Thyroid gland (tissue), 4 donors: Measurements from ENCODE around the gene RUFY3. TPM values are rescaled to one million over a fixed set of nuclear protein-coding genes. Genes with fewer than 3 reads are reported as not detected.
"Not testable (repeated sequence)": the region's sequence is repeated elsewhere in the genome, so short reads cannot be mapped to it uniquely, and the experiment has no call there.

ENCODE experiments used
- DNase-seq, 2 donors: peaks; one replicate each; pipeline ENCODE4 v3.0.0-alpha.2; 2019
- H3K27ac ChIP-seq, 3 donors: fragments of 200-600 bp; sonication (generic); 1 replicate in 2 of 3; 2 replicates in 1 of 3; pipeline ENCODE4 v1.5.1; 2016 to 2019; ENCODE audit warnings: mild to moderate bottlenecking in 1 of 3, moderate library complexity in 1 of 3
- H3K27me3 ChIP-seq: fragments of 200-600 bp; sonication (generic); one replicate; pipeline ENCODE4 v1.5.1; 2019
- H3K36me3 ChIP-seq, 2 donors: fragments of 200-600 bp; sonication (generic); one replicate each; pipeline ENCODE4 v1.5.1; 2016 to 2019
- H3K4me1 ChIP-seq, 2 donors: fragments of 200-600 bp; sonication (generic); one replicate each; pipeline ENCODE4 v1.5.1; 2017 to 2019
- H3K4me3 ChIP-seq, 3 donors: fragments of 200-600 bp; sonication (generic); replicated peaks in 1 of 3; 1 replicate in 2 of 3; 2 replicates in 1 of 3; pipeline ENCODE4 v1.5.1; 2016; ENCODE audit warnings: mild to moderate bottlenecking in 1 of 3
- H3K9me3 ChIP-seq: fragments of 200-600 bp; sonication (generic); one replicate; pipeline ENCODE4 v1.5.1; 2017
- CTCF ChIP-seq, 6 experiments: fragments of 200-600 bp in 3 of 6; fragments of 450-650 bp in 3 of 6; sonication (generic) in 3 of 6; IDR thresholded peaks; one replicate each; pipeline ENCODE4 v1.5.1; 2016 to 2019; ENCODE audit warnings: antibody characterized with exemption in 6 of 6, mild to moderate bottlenecking in 2 of 6, inconsistent platforms in 1 of 6, moderate library complexity in 1 of 6
- POLR2A ChIP-seq, 2 donors: fragments of 450-650 bp; IDR thresholded peaks; one replicate each; pipeline ENCODE4 v1.6.1; 2017; ENCODE audit warnings: antibody characterized with exemption in 2 of 2, mild to moderate bottlenecking in 2 of 2, moderate library complexity in 1 of 2
- WGBS, 2 donors: methylation state at CpG; one replicate each; pipeline ENCODE4 v1.1.5; 2017; 5-methylcytosine and 5-hydroxymethylcytosine counted together
- intact Hi-C: fragments of 100-400 bp; cut with DNase I; formaldehyde crosslinking; loops from one replicate; pipeline ENCODE4 v1.15.1; 2023
- total RNA-seq, 4 donors: library from RNA; depleted of rRNA; stranded (reverse); fragments of >200 nt; gene quantifications; one replicate each; pipeline ENCODE4 v1.2.3, GENCODE V29; 2016

The RUFY3 gene
- total RNA-seq, 4 donors from 2014 or later, result 148 to 242 (median 155) TPM

DNA sequence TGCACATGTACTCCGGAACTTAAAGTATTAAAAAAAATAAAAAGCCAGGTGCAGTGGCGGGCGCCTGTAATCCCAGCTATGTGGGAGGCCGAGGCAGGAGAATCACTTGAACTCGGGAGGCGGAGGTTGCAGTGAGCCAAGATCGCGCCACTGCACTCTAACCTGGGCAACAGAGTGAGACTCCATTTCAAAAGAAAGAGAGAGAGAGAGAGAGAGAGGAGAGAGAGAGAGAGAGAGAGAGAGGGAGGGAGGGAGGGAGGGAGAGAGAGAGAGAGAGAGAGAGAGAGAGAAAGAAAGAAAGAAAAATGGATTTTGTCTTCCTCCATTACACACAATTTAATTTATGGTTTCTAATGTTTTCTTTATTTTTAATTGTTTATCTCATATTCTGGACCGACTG, 11.1 kb downstream of the RUFY3 start:
- DNase-seq, H3K27ac ChIP-seq, H3K36me3 ChIP-seq, H3K9me3 ChIP-seq, H3K4me3 ChIP-seq, H3K27me3 ChIP-seq, intact Hi-C loops: not testable (repeated sequence)
- 94 to 95% methylated on average over 9 of the region's 9 CpGs for WGBS, 2 donors
- peak in 1 of 6 experiments; percentile 8 for TF ChIP-seq CTCF (IDR thresholded peaks at IDR 0.05)
- peaks cover 46 to 54% of the 10 kb centered on the region in 2 donors for H3K4me1 ChIP-seq

GRCh38 chr4:70734168-70734954, 12.6 kb downstream of the RUFY3 start:
- Histone ChIP-seq H3K36me3 (no peaks in the 10 kb centered on the region), H3K27me3 (no peaks in the 10 kb centered on the region), H3K9me3 (no peaks in the 10 kb centered on the region), H3K4me3 (peak overlapping the region in 2 of 3 donors; percentile 3 to 16), H3K4me1 (peaks cover 48% of the 10 kb centered on the region in 2 donors), H3K27ac (peak overlapping the region; percentile 58 to 82 (median 73))
- 1 to 2% methylated on average over 5 of the region's 5 CpGs for WGBS, 2 donors
- intact Hi-C loops, result no loop called here
- TF ChIP-seq CTCF (IDR thresholded peaks at IDR 0.05) (peak in 1 of 6 experiments; percentile 14), POLR2A (IDR thresholded peaks at IDR 0.05) (peak in 1 of 2 donors; percentile 63)
- DNase-seq, result peak; percentile 34 to 37

GRCh38 chr4:70734971-70735370, 13.2 kb downstream of the RUFY3 start:
- H3K27ac ChIP-seq, result peak overlapping the region; percentile 58 to 82 (median 73)
- 2 to 7% methylated on average over 3 of the region's 3 CpGs for WGBS, 2 donors
- peaks cover 53 to 54% of the 10 kb centered on the region in 2 donors for H3K4me1 ChIP-seq
- peak overlapping the region in 2 of 3 donors; percentile 3 to 16 for H3K4me3 ChIP-seq
- no peaks in the 10 kb centered on the region for H3K36me3 ChIP-seq
- peak in 1 of 2 donors; percentile 36 for TF ChIP-seq POLR2A (IDR thresholded peaks at IDR 0.05)
- TF ChIP-seq CTCF (IDR thresholded peaks at IDR 0.05), result no peak
- peak; percentile 36 to 37 for DNase-seq
- H3K9me3 ChIP-seq, result no peaks in the 10 kb centered on the region
- H3K27me3 ChIP-seq, result no peaks in the 10 kb centered on the region
- intact Hi-C loops, result no loop called here

DNA sequence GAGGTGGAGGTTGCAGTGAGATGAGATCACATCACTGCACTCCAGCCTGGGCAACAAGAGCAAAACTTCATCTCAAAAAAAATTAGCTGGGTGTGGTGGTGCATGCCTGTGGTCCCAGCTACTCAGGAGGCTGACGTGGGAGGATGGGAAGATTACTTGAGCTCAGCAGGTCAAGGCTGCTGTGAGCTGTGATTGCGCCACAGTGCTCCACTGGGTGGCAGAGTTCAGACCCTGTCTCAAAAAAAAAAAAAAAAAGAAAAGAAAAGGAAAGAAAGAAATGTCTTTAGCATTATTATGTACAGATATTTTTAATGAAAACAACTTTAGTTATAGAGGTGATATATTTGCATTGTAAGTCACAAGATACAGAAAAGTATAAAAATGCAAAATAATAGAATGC, 14.2 kb downstream of the RUFY3 start:
- peak in 2 of 6 experiments; percentile 22 to 31 for TF ChIP-seq CTCF (IDR thresholded peaks at IDR 0.05)
- WGBS, 2 donors, result 85 to 87% methylated on average over 2 of the region's 2 CpGs
- peak; percentile 48 to 55 for DNase-seq
- H3K9me3 ChIP-seq, intact Hi-C loops, H3K27me3 ChIP-seq, H3K36me3 ChIP-seq: not testable (repeated sequence)
- Histone ChIP-seq H3K27ac (peak overlapping the region; percentile 58 to 82 (median 73)), H3K4me1 (peaks cover 59 to 63% of the 10 kb centered on the region in 2 donors), H3K4me3 (peak overlapping the region in 1 of 3 donors; percentile 16)

- no peak for TF ChIP-seq POLR2A (IDR thresholded peaks at IDR 0.05)
- TF ChIP-seq CTCF (IDR thresholded peaks at IDR 0.05), result no peak
- no peaks in the 10 kb centered on the region for H3K9me3 ChIP-seq
- H3K27ac ChIP-seq, result no peak overlapping the region
- H3K27me3 ChIP-seq, result no peaks in the 10 kb centered on the region
- intact Hi-C loops, result no loop called here
- no peaks in the 10 kb centered on the region for H3K36me3 ChIP-seq
- DNase-seq, result no peak
- H3K4me1 ChIP-seq, result peaks cover 55 to 63% of the 10 kb centered on the region in 2 donors
- H3K4me3 ChIP-seq, result no peak overlapping the region
- WGBS, 2 donors, result 74 to 86% methylated on average over 1 of the region's 1 CpG
These were observed 15.2 kb downstream of the RUFY3 start for GRCh38 chr4:70737006-70737405.
